ENCODE measurements around the gene GNPTAB.
A peak's percentile ranks its signal among the peaks of the same experiment; 100 is the strongest.
"Not testable (repeated sequence)": the region's sequence is repeated elsewhere in the genome, so short reads cannot be mapped to it uniquely, and the experiment has no call there.

The GNPTAB gene

GRCh38 chr12:101811342-101811741 is 19.4 kb downstream of the GNPTAB start:
- FAIRE-seq; DNase-seq (ENCODE audit: extremely low spot score, insufficient read length, low read depth): not testable (repeated sequence)

- DNase-seq (ENCODE audit: extremely low spot score, insufficient read length, low read depth) (no peak), FAIRE-seq (no peak)
Measured at GRCh38 chr12:101809208-101809607, 21.6 kb downstream of the GNPTAB start.

GRCh38 chr12:101806265-101806664 is 24.5 kb downstream of the GNPTAB start:
- FAIRE-seq = no peak

GRCh38 chr12:101804409-101804808 is 26.4 kb downstream of the GNPTAB start:
- no peak for DNase-seq (ENCODE audit: extremely low spot score, insufficient read length, low read depth)
- no peak for FAIRE-seq

More at GRCh38 chr12:101806265-101806664, 24.5 kb downstream of the GNPTAB start:
- DNase-seq (ENCODE audit: extremely low spot score, insufficient read length, low read depth) = no peak

GRCh38 chr12:101803978-101804377 is 26.8 kb downstream of the GNPTAB start:
- DNase-seq (ENCODE audit: extremely low spot score, insufficient read length, low read depth) (no peak), FAIRE-seq (no peak)

- FAIRE-seq = no peak
- DNase-seq (ENCODE audit: extremely low spot score, insufficient read length, low read depth) = no peak
Measured at GRCh38 chr12:101802486-101802885, 28.3 kb downstream of the GNPTAB start.

- FAIRE-seq (peak; percentile 68), DNase-seq (ENCODE audit: extremely low spot score, insufficient read length, low read depth) (no peak)
Measured at GRCh38 chr12:101799774-101800173, 31.0 kb downstream of the GNPTAB start.

GRCh38 chr12:101795786-101796185 is 35.0 kb downstream of the GNPTAB start:
- DNase-seq (ENCODE audit: extremely low spot score, insufficient read length, low read depth) = no peak
- FAIRE-seq = peak; percentile 15

GRCh38 chr12:101795013-101795412 is 35.7 kb downstream of the GNPTAB start:
- no peak for DNase-seq (ENCODE audit: extremely low spot score, insufficient read length, low read depth)
- peak; percentile 62 for FAIRE-seq

GRCh38 chr12:101794574-101794973 is 36.2 kb downstream of the GNPTAB start:
- DNase-seq (ENCODE audit: extremely low spot score, insufficient read length, low read depth) = no peak
- FAIRE-seq = no peak

GRCh38 chr12:101793401-101793800 is 37.4 kb downstream of the GNPTAB start:
- DNase-seq (ENCODE audit: extremely low spot score, insufficient read length, low read depth) (no peak), FAIRE-seq (peak; percentile 48)

- FAIRE-seq (peak; percentile 42), DNase-seq (ENCODE audit: extremely low spot score, insufficient read length, low read depth) (no peak)
Measured at GRCh38 chr12:101792046-101792931, 38.5 kb downstream of the GNPTAB start.

- DNase-seq (ENCODE audit: extremely low spot score, insufficient read length, low read depth) = no peak
- FAIRE-seq = no peak
Measured at GRCh38 chr12:101789171-101789570, 41.6 kb downstream of the GNPTAB start.

- FAIRE-seq (no peak), DNase-seq (ENCODE audit: extremely low spot score, insufficient read length, low read depth) (no peak)
Measured at GRCh38 chr12:101785671-101786070, 45.1 kb downstream of the GNPTAB start.

- DNase-seq (ENCODE audit: extremely low spot score, insufficient read length, low read depth) = no peak
- FAIRE-seq = no peak
Measured at GRCh38 chr12:101784376-101784775, 46.4 kb downstream of the GNPTAB start.

- FAIRE-seq = no peak
- DNase-seq (ENCODE audit: extremely low spot score, insufficient read length, low read depth) = no peak
Measured at GRCh38 chr12:101783838-101784237, 46.9 kb downstream of the GNPTAB start.

- no peak for DNase-seq (ENCODE audit: extremely low spot score, insufficient read length, low read depth)
- FAIRE-seq = no peak
Measured at GRCh38 chr12:101783150-101783549, 47.6 kb downstream of the GNPTAB start.

GRCh38 chr12:101782273-101782731 is 48.5 kb downstream of the GNPTAB start:
- DNase-seq (ENCODE audit: extremely low spot score, insufficient read length, low read depth) (no peak), FAIRE-seq (no peak)

- peak; percentile 9 for FAIRE-seq
- DNase-seq (ENCODE audit: extremely low spot score, insufficient read length, low read depth) = no peak
Measured at GRCh38 chr12:101781834-101782233, 48.9 kb downstream of the GNPTAB start.

- no peak for DNase-seq (ENCODE audit: extremely low spot score, insufficient read length, low read depth)
- no peak for FAIRE-seq
Measured at GRCh38 chr12:101780599-101780998, 50.2 kb downstream of the GNPTAB start.

- DNase-seq (ENCODE audit: extremely low spot score, insufficient read length, low read depth) (no peak), FAIRE-seq (no peak)
Measured at GRCh38 chr12:101779626-101780025, 51.1 kb downstream of the GNPTAB start.

- DNase-seq (ENCODE audit: extremely low spot score, insufficient read length, low read depth) (no peak), FAIRE-seq (no peak)
Measured at GRCh38 chr12:101779200-101779599, 51.6 kb downstream of the GNPTAB start.
